HepG2 (cell line): ENCODE measurements around the gene MAP4K3. TPM values are rescaled to one million over a fixed set of nuclear protein-coding genes. Genes with fewer than 3 reads are reported as not detected.

ENCODE experiments used
- ATAC-seq: fragments of 200-7000 bp; cut with Tn5 transposase; 3 replicates; pipeline ENCODE4 v1.9.1; 2020; ENCODE audit warnings: mild to moderate bottlenecking, moderate library complexity
- BruUV-seq: library from RNA; stranded (reverse); fragments of 400-500 nt; replicated peaks from 2 replicates; lab custom pipeline; 2021; lab: Mats Ljungman, UMichigan
- CTCF ChIA-PET: fragments of 300-600 bp; formaldehyde crosslinking; extraction: SDS; loops from one replicate; lab custom pipeline; 2021; ENCODE audit warnings: low total read pairs, inconsistent platforms, low intra/inter-chr PET ratio; lab: Yijun Ruan, JAX
- POLR2A ChIA-PET: fragments of 350-600 bp; sonication (Branson Sonifier 250); formaldehyde crosslinking; loops from one replicate; lab custom pipeline; 2020; ENCODE audit warnings: antibody characterized with exemption, inconsistent platforms; lab: Yijun Ruan, JAX
- DNase-seq: peaks from one replicate; pipeline ENCODE4 v3.0.0-alpha.2; 2015; ENCODE audit warnings: low spot score
- FAIRE-seq: peaks from 3 replicates; lab custom pipeline; 2011; peaks lifted over from hg19 to GRCh38; lab: Jason Lieb, UNC
- H2AFZ ChIP-seq: one replicate; pipeline ENCODE4 v1.6.1; 2011; ENCODE audit warnings: low read length, inconsistent platforms
- H3K27ac ChIP-seq: fragments of 300-600 bp; 3 replicates; pipeline ENCODE4 v1.8.0; 2011; ENCODE audit warnings: mixed run types, mild to moderate bottlenecking, mixed read lengths, low read length, inconsistent platforms; ENCODE audit not compliant: insufficient read depth; ENCODE audit errors: extremely low read length
- H3K27me3 ChIP-seq, 2 experiments: fragments of 200-600 bp in 1 of 2; 2 replicates in 1 of 2; 3 replicates in 1 of 2; pipeline versions ENCODE4 v1.6.0 to v1.8.0; 2011; ENCODE audit warnings: low read length in 2 of 2, mild to moderate bottlenecking in 2 of 2, moderate library complexity in 2 of 2, inconsistent platforms in 1 of 2; ENCODE audit not compliant: insufficient read depth in 2 of 2, control insufficient read depth in 1 of 2
- H3K36me3 ChIP-seq, 2 experiments: fragments of 200-600 bp in 1 of 2; replicated peaks in 1 of 2; 2 replicates in 1 of 2; 3 replicates in 1 of 2; pipeline versions ENCODE4 v1.5.1 to v1.8.0; 2011; ENCODE audit warnings: low read length in 2 of 2, inconsistent platforms in 1 of 2; ENCODE audit not compliant: insufficient read depth in 2 of 2, control insufficient read depth in 1 of 2
- H3K4me1 ChIP-seq: 2 replicates; pipeline ENCODE4 v1.5.1; 2012; ENCODE audit warnings: low read length, inconsistent platforms; ENCODE audit not compliant: insufficient read depth
- H3K4me2 ChIP-seq: 2 replicates; pipeline ENCODE4 v1.6.0; 2011; ENCODE audit warnings: low read depth, low read length, inconsistent platforms
- H3K4me3 ChIP-seq, 3 experiments: fragments of 200-600 bp in 1 of 3; sonication (generic), shearing (Covaris generic) in 1 of 3; replicated peaks in 1 of 3; 2 replicates each; pipeline ENCODE4 v1.5.1; 2011 to 2016; ENCODE audit warnings: low read length in 3 of 3, inconsistent platforms in 2 of 3, low read depth in 2 of 3, mild to moderate bottlenecking in 2 of 3, control low read depth in 1 of 3, mixed read lengths in 1 of 3; ENCODE audit not compliant: insufficient read depth in 1 of 3
- H3K79me2 ChIP-seq: one replicate; pipeline ENCODE4 v1.6.1; 2011; ENCODE audit warnings: low read length, inconsistent platforms; ENCODE audit not compliant: insufficient read depth
- H3K9ac ChIP-seq: 2 replicates; pipeline ENCODE4 v1.6.0; 2011; ENCODE audit warnings: mild to moderate bottlenecking, low read depth, low read length, inconsistent platforms; ENCODE audit not compliant: insufficient read depth
- H3K9me3 ChIP-seq: 2 replicates; pipeline ENCODE4 v1.5.1; 2012; ENCODE audit warnings: mild to moderate bottlenecking, low read length
- H4K20me1 ChIP-seq: 2 replicates; pipeline ENCODE4 v1.6.0; 2011; ENCODE audit warnings: inconsistent platforms, mild to moderate bottlenecking, low read length, moderate library complexity; ENCODE audit not compliant: insufficient read depth
- ETS1 ChIP-seq: sonication (generic); formaldehyde crosslinking; IDR thresholded peaks from 2 replicates; pipeline ENCODE4 v1.4.0; 2020; ENCODE audit warnings: missing genetic modification reagents
- GPBP1L1 ChIP-seq: sonication (generic); formaldehyde crosslinking; IDR thresholded peaks from 2 replicates; pipeline ENCODE4 v1.5.0; 2020; ENCODE audit warnings: mild to moderate bottlenecking, missing genetic modification reagents
- NAIF1 ChIP-seq: sonication (generic); formaldehyde crosslinking; IDR thresholded peaks from 2 replicates; pipeline ENCODE4 v1.5.0; 2020; ENCODE audit warnings: mild to moderate bottlenecking, missing genetic modification reagents, borderline replicate concordance
- PBX3 ChIP-seq: sonication (generic); formaldehyde crosslinking; IDR thresholded peaks from 2 replicates; pipeline ENCODE4 v1.8.1; 2023; ENCODE audit warnings: missing genetic modification reagents, inconsistent platforms, borderline replicate concordance
- RBM39 ChIP-seq: fragments of 200-400 bp; formaldehyde crosslinking; IDR thresholded peaks from one replicate; pipeline ENCODE4 v1.6.1; 2018; ENCODE audit warnings: antibody characterized with exemption, mild to moderate bottlenecking, low read depth, low read length; ENCODE audit not compliant: poor library complexity, severe bottlenecking
- SKIL ChIP-seq: sonication (generic); formaldehyde crosslinking; IDR thresholded peaks from 2 replicates; pipeline ENCODE4 v1.8.0; 2022; ENCODE audit warnings: missing genetic modification reagents, mild to moderate bottlenecking, moderate library complexity, borderline replicate concordance
- SNAPC5 ChIP-seq: sonication (generic); formaldehyde crosslinking; IDR thresholded peaks from 2 replicates; pipeline ENCODE4 v1.8.1; 2023; ENCODE audit warnings: mild to moderate bottlenecking, missing genetic modification reagents, borderline replicate concordance
- ZNF276 ChIP-seq: sonication (generic); formaldehyde crosslinking; IDR thresholded peaks from 2 replicates; pipeline ENCODE4 v1.4.0; 2020; ENCODE audit warnings: mild to moderate bottlenecking, low read depth, missing genetic modification reagents
- ZNF451 ChIP-seq: sonication (generic); formaldehyde crosslinking; IDR thresholded peaks from 2 replicates; pipeline ENCODE4 v1.5.0; 2020; ENCODE audit warnings: mild to moderate bottlenecking, missing genetic modification reagents
- ZNF639 ChIP-seq: conservative IDR thresholded peaks from 2 replicates; pipeline ENCODE4 v1.6.1; 2018; ENCODE audit warnings: missing genetic modification reagents
- ZNF660 ChIP-seq: sonication (generic); formaldehyde crosslinking; IDR thresholded peaks from 2 replicates; pipeline ENCODE4 v1.5.1; 2020; ENCODE audit warnings: mild to moderate bottlenecking, low read depth, missing genetic modification reagents, borderline replicate concordance
- ZUFSP ChIP-seq: sonication (generic); formaldehyde crosslinking; IDR thresholded peaks from 2 replicates; pipeline ENCODE4 v1.9.0; 2021; ENCODE audit warnings: missing genetic modification reagents, mild to moderate bottlenecking, borderline replicate concordance
- WGBS: methylation state at CpG from one replicate; pipeline ENCODE4 v1.1.6; 2017; ENCODE audit warnings: low lambda C conversion rate; 5-methylcytosine and 5-hydroxymethylcytosine counted together
- in situ Hi-C: cut with HindIII; loops from 2 replicates; pipeline ENCODE4 v1.10.0; 2017; ENCODE audit warnings: low pct_unique_long_range_greater_than_20kb; ENCODE audit not compliant: extremely low pct_ligation_motif_present
- intact Hi-C: fragments of 100-400 bp; cut with micrococcal nuclease; formaldehyde crosslinking; loops from one replicate; pipeline ENCODE4 v1.10.0; 2022; ENCODE audit not compliant: unreplicated experiment
- polyA plus RNA-seq, 8 experiments: library from polyadenylated mRNA; depleted of rRNA in 3 of 8; stranded (reverse) in 7 of 8; unstranded in 1 of 8; fragments of >200 nt; fragmentation: Illumina TruSeq in 4 of 8; extraction: Trizol in 4 of 8; gene quantifications; 2 replicates each; pipeline versions ENCODE4 v1.2.1 to v1.2.3, GENCODE V29; 2011 to 2016; ENCODE audit warnings: low read depth in 4 of 8, missing spikeins in 1 of 8, mixed read lengths in 1 of 8; ENCODE audit not compliant: insufficient read depth in 1 of 8
- total RNA-seq, 5 experiments: library from RNA; depleted of rRNA; stranded (reverse); fragments of >200 nt; fragmentation: Illumina TruSeq; extraction: Trizol; gene quantifications; 2 replicates each; pipeline ENCODE4 v1.2.3, GENCODE V29; 2016; ENCODE audit warnings: low read depth in 1 of 5

MAP4K3 gene
- total and polyA plus RNA-seq, 2 of the 13 experiments (the other 11 are each of a cell fraction or from before 2014, with no cell fraction given): 45.9 to 53.2 TPM

GRCh38 chr2:39350658-39351057 is 86.4 kb downstream of the MAP4K3 start:
- BruUV-seq: no TSS peak
- WGBS: 90% methylated on average over 3 of the region's 3 CpGs
- no peak for ATAC-seq
- no peak for TF ChIP-seq ZUFSP (CRISPR knock-in tag)
- TF ChIP-seq GPBP1L1 (CRISPR knock-in tag): no peak
- no peak for TF ChIP-seq PBX3 (CRISPR knock-in tag)
- no peak for TF ChIP-seq RBM39
- no peak for TF ChIP-seq ETS1
- TF ChIP-seq ZNF276 (CRISPR knock-in tag): no peak
- TF ChIP-seq SKIL: no peak
- no peak for TF ChIP-seq ZNF451 (CRISPR knock-in tag)
- TF ChIP-seq NAIF1: no peak
- TF ChIP-seq ZNF639 (CRISPR knock-in tag): no peak
- TF ChIP-seq SNAPC5 (CRISPR knock-in tag): no peak
- no peak for TF ChIP-seq ZNF660

More at GRCh38 chr2:39350658-39351057, 86.4 kb downstream of the MAP4K3 start:
- Histone ChIP-seq H3K4me3 (no peak overlapping the region), H3K27ac (no peak overlapping the region), H4K20me1 (no peaks in the 10 kb centered on the region), H3K4me2 (no peak overlapping the region), H3K4me1 (0 out of 2 replicates have a peak, but pooled peaks cover 4% of the 10 kb centered on the region), H3K9ac (no peak overlapping the region), H3K27me3 (no peaks in the 10 kb centered on the region), H3K9me3 (no peaks in the 10 kb centered on the region), H3K79me2 (no peaks in the 10 kb centered on the region), H2AFZ (no peak overlapping the region), H3K36me3 (peaks cover 8 to 24% of the 10 kb centered on the region in 2 experiments)
- ChIA-PET CTCF (no interaction called here), POLR2A (no interaction called here)
- intact Hi-C loops: no loop called here
- no peak for DNase-seq
- no peak for FAIRE-seq
- in situ Hi-C loops: no loop called here
